HG02970 (cell line): Measurements from ENCODE around the gene TIMM17B.

Source experiments
- ATAC-seq: cut with Tn5 transposase; IDR thresholded peaks from one replicate; pipeline ENCODE4 v1.9.1; 2021; ENCODE audit warnings: mild to moderate bottlenecking, moderate library complexity, moderate number of reproducible peaks; ENCODE audit not compliant: unreplicated experiment, low FRiP score

Gene TIMM17B

GRCh38 chrX:48919360-48919841 is 21.8 kb upstream of the TIMM17B start:
- no peak for ATAC-seq

- ATAC-seq, result peak; percentile 59
These were observed 21.2 kb upstream of the TIMM17B start, which contains the start of gene PIM2 for GRCh38 chrX:48918643-48919340. PIM2 (minus strand) TSS chrX:48919024; CDS start chrX:48918834, 190 bp downstream.

GRCh38 chrX:48918301-48918642 is 20.7 kb upstream of the TIMM17B start:
- no peak for ATAC-seq

- ATAC-seq, result no peak
These were observed 19.8 kb upstream of the TIMM17B start for GRCh38 chrX:48917139-48918001.

- ATAC-seq, result no peak
These were observed 17.3 kb upstream of the TIMM17B start for GRCh38 chrX:48914593-48915493.

- no peak for ATAC-seq
These were observed 16.2 kb upstream of the TIMM17B start for GRCh38 chrX:48913605-48914366.

- ATAC-seq, result peak; percentile 51
These were observed 14.0 kb upstream of the TIMM17B start, which contains the start of gene SLC35A2 for GRCh38 chrX:48911412-48912182. SLC35A2 (minus strand) TSS chrX:48911646; CDS start chrX:48911636, 10 bp downstream.

GRCh38 chrX:48910926-48911411 is 13.4 kb upstream of the TIMM17B start:
- ATAC-seq, result no peak

- no peak for ATAC-seq
These were observed 12.2 kb upstream of the TIMM17B start for GRCh38 chrX:48909703-48910294.

- ATAC-seq, result no peak
These were observed 11.0 kb upstream of the TIMM17B start for GRCh38 chrX:48908600-48908999.

- ATAC-seq, result no peak
These were observed 7.7 kb upstream of the TIMM17B start for GRCh38 chrX:48905090-48905790.

- ATAC-seq, result no peak
These were observed 7.1 kb upstream of the TIMM17B start for GRCh38 chrX:48904626-48905025.

GRCh38 chrX:48904180-48904579 is 6.6 kb upstream of the TIMM17B start:
- ATAC-seq, result no peak

GRCh38 chrX:48903290-48903689 is 5.7 kb upstream of the TIMM17B start:
- ATAC-seq, result no peak

- no peak for ATAC-seq
These were observed 5.2 kb upstream of the TIMM17B start for GRCh38 chrX:48902776-48903175.

GRCh38 chrX:48902135-48902534 is 4.6 kb upstream of the TIMM17B start:
- no peak for ATAC-seq

GRCh38 chrX:48901069-48901468 is 3.5 kb upstream of the TIMM17B start:
- ATAC-seq, result no peak

GRCh38 chrX:48899078-48899410 is 1.5 kb upstream of the TIMM17B start:
- ATAC-seq, result no peak
